HG02759 (cell line): ENCODE measurements around the gene TCF7L2.

ENCODE experiments used
- ATAC-seq: cut with Tn5 transposase; IDR thresholded peaks from one replicate; pipeline ENCODE4 v1.9.1; 2021; ENCODE audit warnings: mild to moderate bottlenecking, moderate library complexity; ENCODE audit not compliant: unreplicated experiment

The TCF7L2 gene

GRCh38 chr10:113020838-113021237 lies 70.8 kb downstream of the TCF7L2 start:
- no peak for ATAC-seq

- ATAC-seq, result no peak
These were observed 71.4 kb downstream of the TCF7L2 start for GRCh38 chr10:113021268-113022040.

GRCh38 chr10:113022265-113022664 lies 72.2 kb downstream of the TCF7L2 start:
- no peak for ATAC-seq

GRCh38 chr10:113023017-113023416 lies 73.0 kb downstream of the TCF7L2 start:
- no peak for ATAC-seq

- ATAC-seq, result no peak
These were observed 74.9 kb downstream of the TCF7L2 start for GRCh38 chr10:113024930-113025329.

- no peak for ATAC-seq
These were observed 75.4 kb downstream of the TCF7L2 start for GRCh38 chr10:113025487-113025886.

- ATAC-seq, result no peak
These were observed 76.6 kb downstream of the TCF7L2 start for GRCh38 chr10:113026679-113027078.

GRCh38 chr10:113027230-113027573 lies 77.2 kb downstream of the TCF7L2 start:
- ATAC-seq, result no peak

- no peak for ATAC-seq
These were observed 77.8 kb downstream of the TCF7L2 start for GRCh38 chr10:113027574-113028455.

- ATAC-seq, result no peak
These were observed 78.7 kb downstream of the TCF7L2 start for GRCh38 chr10:113028456-113029440.

GRCh38 chr10:113030453-113030852 lies 80.4 kb downstream of the TCF7L2 start:
- ATAC-seq, result no peak

GRCh38 chr10:113031147-113031546 lies 81.1 kb downstream of the TCF7L2 start:
- no peak for ATAC-seq

- no peak for ATAC-seq
These were observed 83.9 kb downstream of the TCF7L2 start for GRCh38 chr10:113033991-113034390.

- ATAC-seq, result no peak
These were observed 85.8 kb downstream of the TCF7L2 start for GRCh38 chr10:113035732-113036312.

GRCh38 chr10:113036619-113037018 lies 86.6 kb downstream of the TCF7L2 start:
- ATAC-seq, result no peak

GRCh38 chr10:113037218-113037617 lies 87.2 kb downstream of the TCF7L2 start:
- ATAC-seq, result no peak

- no peak for ATAC-seq
These were observed 88.1 kb downstream of the TCF7L2 start for GRCh38 chr10:113038183-113038582.

GRCh38 chr10:113038985-113039384 lies 88.9 kb downstream of the TCF7L2 start:
- ATAC-seq, result no peak

- ATAC-seq, result no peak
These were observed 91.3 kb downstream of the TCF7L2 start for GRCh38 chr10:113041324-113041723.
